Astrocyte (in vitro differentiated cells and primary cell): ENCODE data around the gene METTL26. TPM values are rescaled to one million over a fixed set of nuclear protein-coding genes. Genes with fewer than 3 reads are reported as not detected.
A peak's percentile ranks its signal among the peaks of the same experiment; 100 is the strongest.

Experiments
- DNase-seq: peaks from one replicate; pipeline ENCODE4 v3.0.0-alpha.2; 2010; ENCODE audit warnings: low read depth
- FAIRE-seq: peaks from 2 replicates; lab custom pipeline; 2011; peaks lifted over from hg19 to GRCh38; lab: Jason Lieb, UNC
- H2AFZ ChIP-seq: 2 replicates; pipeline ENCODE4 v1.6.0; 2012; ENCODE audit warnings: low read depth, low read length, inconsistent platforms
- H3K27ac ChIP-seq: 2 replicates; pipeline ENCODE4 v1.5.1; 2011; ENCODE audit warnings: low read depth, low read length, inconsistent platforms
- H3K27me3 ChIP-seq: 2 replicates; pipeline ENCODE4 v1.6.0; 2011; ENCODE audit warnings: low read length, inconsistent platforms; ENCODE audit not compliant: insufficient read depth
- H3K36me3 ChIP-seq: 2 replicates; pipeline ENCODE4 v1.5.1; 2011; ENCODE audit warnings: low read length, inconsistent platforms; ENCODE audit not compliant: insufficient read depth
- H3K4me1 ChIP-seq: 2 replicates; pipeline ENCODE4 v1.5.1; 2011; ENCODE audit warnings: low read length, inconsistent platforms; ENCODE audit not compliant: insufficient read depth
- H3K4me2 ChIP-seq: 2 replicates; pipeline ENCODE4 v1.6.0; 2012; ENCODE audit warnings: low read length, inconsistent platforms
- H3K4me3 ChIP-seq: 2 replicates; pipeline ENCODE4 v1.5.1; 2011; ENCODE audit warnings: low read depth, mild to moderate bottlenecking, low read length, inconsistent platforms; ENCODE audit not compliant: insufficient read depth
- H3K79me2 ChIP-seq: 2 replicates; pipeline ENCODE4 v1.6.0; 2012; ENCODE audit warnings: mild to moderate bottlenecking, low read length, inconsistent platforms; ENCODE audit not compliant: insufficient read depth
- H3K9ac ChIP-seq: 2 replicates; pipeline ENCODE4 v1.6.0; 2012; ENCODE audit warnings: mild to moderate bottlenecking, low read length, inconsistent platforms
- H3K9me3 ChIP-seq: 2 replicates; pipeline ENCODE4 v1.5.1; 2012; ENCODE audit warnings: low read depth, mild to moderate bottlenecking, low read length, inconsistent platforms; ENCODE audit not compliant: insufficient read depth
- H4K20me1 ChIP-seq: 2 replicates; pipeline ENCODE4 v1.6.0; 2012; ENCODE audit warnings: low read length, inconsistent platforms; ENCODE audit not compliant: insufficient read depth
- H3K27ac Mint-ChIP-seq: one replicate; pipeline ENCODE4 v1.8.0; 2021; ENCODE audit warnings: mild to moderate bottlenecking, mixed read lengths; ENCODE audit not compliant: unreplicated experiment
- H3K27me3 Mint-ChIP-seq: one replicate; pipeline ENCODE4 v1.8.0; 2021; ENCODE audit warnings: low read depth, mixed read lengths; ENCODE audit not compliant: unreplicated experiment
- H3K36me3 Mint-ChIP-seq: one replicate; pipeline ENCODE4 v1.8.0; 2021; ENCODE audit warnings: low read depth, mixed read lengths; ENCODE audit not compliant: unreplicated experiment
- H3K4me1 Mint-ChIP-seq: one replicate; pipeline ENCODE4 v1.8.0; 2021; ENCODE audit warnings: low read depth, mixed read lengths; ENCODE audit not compliant: unreplicated experiment
- H3K4me3 Mint-ChIP-seq: one replicate; pipeline ENCODE4 v1.8.0; 2021; ENCODE audit warnings: mild to moderate bottlenecking, moderate library complexity, mixed read lengths; ENCODE audit not compliant: unreplicated experiment
- H3K9me3 Mint-ChIP-seq: one replicate; pipeline ENCODE4 v1.8.0; 2021; ENCODE audit warnings: mild to moderate bottlenecking, mixed read lengths; ENCODE audit not compliant: unreplicated experiment
- CTCF ChIP-seq: IDR thresholded peaks from 2 replicates; pipeline ENCODE4 v1.5.1; 2011; ENCODE audit warnings: low read depth, mild to moderate bottlenecking, inconsistent platforms, low read length, moderate library complexity; ENCODE audit not compliant: insufficient read depth
- EZH2 ChIP-seq: IDR thresholded peaks from 2 replicates; pipeline ENCODE4 v1.6.1; 2012; ENCODE audit warnings: mild to moderate bottlenecking, low read length, inconsistent platforms; ENCODE audit not compliant: insufficient read depth
- total RNA-seq: library from RNA; stranded (reverse); gene quantifications from 2 replicates; pipeline ENCODE4 v1.2.1, GENCODE V29; 2021

Gene METTL26
- total RNA-seq, 1 donor from 2014 or later = 56.4 TPM

GRCh38 chr16:680967-681745 lies 45.1 kb upstream of the METTL26 start:
- Histone ChIP-seq H3K4me2 (peak overlapping the region; percentile 98), H2AFZ (no peak overlapping the region), H3K36me3 (peaks cover 3% of the 10 kb centered on the region), H3K9ac (peak overlapping the region; percentile 90), H3K27me3 (no peaks in the 10 kb centered on the region), H3K4me1 (peaks cover 32% of the 10 kb centered on the region), H3K27ac (peak overlapping the region; percentile 70), H3K79me2 (peaks cover 50% of the 10 kb centered on the region), H4K20me1 (peaks cover 34% of the 10 kb centered on the region), H3K9me3 (no peaks in the 10 kb centered on the region), H3K4me3 (peak overlapping the region; percentile 78)
- Mint-ChIP-seq H3K27me3 (no peaks in the 10 kb centered on the region), H3K9me3 (no peaks in the 10 kb centered on the region), H3K4me1 (peaks cover 13% of the 10 kb centered on the region), H3K4me3 (peak overlapping the region; percentile 89), H3K27ac (peak overlapping the region; percentile 87), H3K36me3 (peaks cover 9% of the 10 kb centered on the region)
- DNase-seq (peak; percentile 37), FAIRE-seq (no peak)
- no peak for TF ChIP-seq CTCF

DNA sequence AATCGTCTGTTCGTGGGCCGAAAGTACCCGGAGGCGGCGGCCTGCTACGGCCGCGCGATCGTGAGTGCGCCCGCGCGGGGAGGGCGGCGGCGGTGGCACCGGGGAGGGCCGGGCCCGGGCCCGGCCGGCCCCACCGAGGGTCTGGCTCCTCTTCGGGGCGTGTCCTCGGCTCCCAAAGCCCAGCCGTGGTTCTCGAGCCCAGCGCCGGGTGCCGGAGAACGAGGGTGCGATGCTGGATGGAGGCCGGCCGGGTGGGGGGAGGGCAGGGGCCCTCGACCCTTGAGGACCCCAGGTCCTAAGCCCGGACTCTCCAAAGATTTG lies 44.5 kb upstream of the METTL26 start:
- no peak for DNase-seq
- Mint-ChIP-seq H3K27ac (no peak overlapping the region), H3K4me3 (peak overlapping the region; percentile 89), H3K9me3 (no peaks in the 10 kb centered on the region), H3K27me3 (no peaks in the 10 kb centered on the region), H3K4me1 (peaks cover 11% of the 10 kb centered on the region), H3K36me3 (peaks cover 9% of the 10 kb centered on the region)
- Histone ChIP-seq H3K27ac (peak overlapping the region; percentile 70), H3K9ac (peak overlapping the region; percentile 90), H3K27me3 (no peaks in the 10 kb centered on the region), H3K4me2 (peak overlapping the region; percentile 98), H2AFZ (peak overlapping the region; percentile 93), H3K4me1 (peaks cover 32% of the 10 kb centered on the region), H3K79me2 (peaks cover 48% of the 10 kb centered on the region), H4K20me1 (peaks cover 35% of the 10 kb centered on the region), H3K4me3 (peak overlapping the region; percentile 78), H3K9me3 (no peaks in the 10 kb centered on the region), H3K36me3 (peaks cover 3% of the 10 kb centered on the region)
- FAIRE-seq = no peak
- TF ChIP-seq CTCF (no peak), EZH2 (no peak)
